Measurements from ENCODE around the gene VPS41. TPM values are rescaled to one million over a fixed set of nuclear protein-coding genes. Genes with fewer than 3 reads are reported as not detected.

The VPS41 gene
- total RNA-seq, 1 donor from 2014 or later: 66.0 TPM

DNA sequence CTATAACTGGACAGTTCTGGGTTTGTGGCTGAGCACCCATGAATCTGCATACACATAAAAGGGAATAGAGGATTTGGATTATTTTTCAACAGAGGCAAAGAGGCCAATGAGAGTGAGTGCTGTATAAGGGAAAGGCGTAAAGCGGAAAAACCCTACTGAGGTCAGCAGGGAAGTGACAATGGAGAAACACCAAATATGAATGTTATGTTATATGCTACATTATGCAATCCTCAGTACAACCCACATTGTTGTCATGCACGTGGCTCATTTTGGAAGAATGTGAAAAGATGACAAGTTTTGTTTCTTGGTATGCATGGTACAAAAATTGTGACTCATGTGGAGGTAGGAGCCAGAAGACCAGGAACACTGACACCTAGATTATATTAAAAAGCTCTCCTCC is 164.2 kb downstream of the VPS41 start:
- intact Hi-C loops (cut with micrococcal nuclease): no loop called here

DNA sequence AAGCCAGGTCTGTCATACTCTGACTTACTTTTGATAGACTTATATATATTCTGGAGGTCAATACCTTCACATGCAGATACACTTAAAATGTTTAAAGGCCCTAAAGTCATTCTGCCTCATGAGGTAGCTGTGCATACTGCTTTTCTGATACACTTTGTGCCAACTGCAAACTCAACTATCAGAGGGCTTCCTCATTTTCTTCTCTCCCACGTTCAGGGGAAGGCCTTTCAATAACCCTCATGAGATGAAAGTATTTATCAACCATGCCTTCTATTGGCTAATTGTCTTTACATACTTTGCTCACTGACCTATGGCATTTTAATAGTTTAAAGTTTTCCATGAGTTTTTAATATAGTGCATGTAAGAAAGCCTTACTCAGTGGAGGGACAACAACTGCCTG is 165.1 kb downstream of the VPS41 start:
- intact Hi-C loops (cut with micrococcal nuclease): no loop called here

DNA sequence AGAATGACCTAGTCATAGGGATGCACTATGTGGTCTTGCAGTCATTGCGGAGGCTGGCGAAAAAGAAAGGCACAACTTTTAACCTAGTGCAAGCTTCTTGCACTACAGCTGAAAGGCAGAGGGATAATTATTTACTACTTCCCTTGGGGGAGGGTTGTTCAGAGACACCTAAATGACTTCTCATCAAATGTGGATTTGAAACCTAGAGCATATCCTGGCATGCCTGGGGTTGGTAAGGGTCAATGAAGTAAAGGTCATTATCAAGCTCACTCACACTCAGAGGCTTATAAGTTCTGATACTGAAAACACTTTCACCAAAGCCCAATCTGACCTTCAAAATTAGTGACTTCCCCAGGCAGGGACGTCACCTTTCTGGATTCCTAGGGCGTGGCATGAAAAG is 168.9 kb downstream of the VPS41 start:
- intact Hi-C loops (cut with micrococcal nuclease): no loop called here

DNA sequence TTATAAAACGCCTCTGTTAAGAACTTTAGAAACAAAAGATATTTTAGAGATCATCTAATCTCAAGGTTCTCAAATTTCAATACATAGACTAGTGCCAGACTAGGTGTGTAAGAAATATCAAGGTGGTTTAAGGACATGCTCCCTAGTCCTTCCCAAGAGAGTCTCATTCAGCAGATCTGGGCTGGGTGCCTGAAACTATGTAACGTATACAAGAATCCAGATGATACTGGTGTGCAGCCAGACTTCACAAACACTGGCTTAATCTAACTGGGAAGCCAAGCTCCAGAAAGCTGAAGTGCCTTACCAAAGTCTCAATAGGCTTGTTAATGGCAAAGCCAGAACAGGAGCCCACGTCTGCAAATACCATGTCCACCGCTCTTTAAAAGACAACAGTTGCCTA is 172.9 kb downstream of the VPS41 start:
- intact Hi-C loops (cut with micrococcal nuclease): no loop called here

DNA sequence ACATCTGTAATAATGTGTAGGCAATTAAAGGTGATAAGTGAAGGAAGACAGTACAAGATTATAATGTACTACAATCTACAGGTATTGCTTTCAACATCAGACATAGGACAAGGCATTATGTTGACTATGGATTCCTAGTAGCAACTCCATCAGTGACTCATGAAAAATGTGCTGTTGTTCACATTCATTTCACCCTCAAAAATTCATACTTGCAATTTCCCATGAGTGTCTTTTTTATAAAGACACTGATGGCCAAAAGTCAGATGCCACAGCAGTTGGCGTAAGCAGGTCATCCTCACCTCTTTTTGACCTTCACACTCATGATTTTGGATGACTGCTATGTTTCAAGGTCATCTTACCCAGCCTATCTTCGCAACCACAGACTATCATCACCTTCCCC is 177.8 kb downstream of the VPS41 start:
- intact Hi-C loops (cut with micrococcal nuclease): no loop called here

DNA sequence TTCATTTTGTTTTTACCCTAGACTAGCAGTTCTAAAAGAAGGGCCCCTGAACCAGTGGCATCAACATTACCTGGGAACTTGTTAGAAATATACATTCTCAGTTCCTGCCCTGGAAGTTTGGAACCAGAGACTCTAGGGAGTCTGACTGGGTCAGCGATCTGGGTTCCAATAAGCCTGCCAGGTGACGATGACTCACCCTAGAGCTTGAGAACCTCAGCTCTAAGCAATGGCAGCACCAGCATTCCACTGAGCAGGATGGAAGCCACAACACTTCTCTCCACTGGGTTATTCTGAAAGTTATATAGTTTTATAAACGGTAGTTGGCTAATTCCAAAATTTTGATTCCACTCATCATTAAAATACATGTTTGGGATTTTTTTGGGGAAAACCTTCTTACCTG is 180.8 kb downstream of the VPS41 start:
- intact Hi-C loops (cut with micrococcal nuclease): no loop called here

DNA sequence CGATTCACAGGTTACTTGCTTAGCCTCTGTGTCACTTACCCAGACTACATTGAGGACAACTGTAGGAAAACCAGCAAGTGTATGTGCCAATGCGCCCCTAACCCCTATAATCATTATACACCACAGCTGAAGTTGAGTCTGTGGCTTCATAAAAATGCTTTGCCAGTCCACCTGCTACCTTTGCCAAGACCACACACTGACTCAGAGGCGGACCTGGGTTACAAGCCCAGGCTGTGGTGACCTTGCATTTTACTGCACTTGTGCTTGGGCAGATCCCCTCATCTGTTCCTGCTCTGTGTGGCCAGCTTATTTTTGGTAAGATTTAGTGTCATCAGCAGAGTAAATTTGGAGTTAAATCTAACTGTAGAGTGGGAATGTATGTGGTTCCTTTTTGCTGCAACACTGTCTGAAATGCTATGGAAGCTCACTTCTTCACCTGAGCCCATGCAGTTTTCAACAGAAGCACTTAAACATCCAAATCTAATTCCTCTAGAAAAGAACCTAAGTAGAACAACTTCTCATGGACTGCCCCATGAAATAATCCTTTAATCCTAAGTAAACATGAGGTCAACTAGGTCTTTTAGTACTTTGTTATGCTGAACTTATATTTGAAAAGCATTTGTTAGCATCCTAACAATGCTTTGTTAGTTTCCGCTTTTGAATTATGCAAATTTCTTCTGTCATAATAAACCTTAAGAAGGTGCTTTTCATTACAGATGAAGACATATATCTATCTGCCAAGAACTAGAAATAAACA is 181.6 kb downstream of the VPS41 start:
- intact Hi-C loops (cut with micrococcal nuclease): no loop called here

DNA sequence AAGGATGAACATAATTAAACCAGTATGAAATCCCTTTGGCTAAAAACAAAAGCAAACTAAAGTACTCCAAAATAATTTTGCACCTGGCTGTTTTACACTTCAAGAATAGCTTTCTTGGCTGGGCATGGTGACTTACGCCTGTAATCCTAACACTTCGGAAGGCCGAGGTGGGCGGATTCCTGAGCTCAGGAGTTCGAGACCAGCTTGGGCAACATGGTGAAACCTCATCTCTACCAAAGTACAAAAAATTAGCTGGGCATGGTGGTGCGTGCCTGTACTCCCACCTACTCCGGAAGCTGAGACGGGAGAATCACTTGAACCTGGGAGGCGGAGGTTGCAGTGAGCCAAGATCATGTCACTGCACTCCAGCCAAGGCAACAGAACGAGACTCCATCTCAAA is 185.7 kb downstream of the VPS41 start:
- intact Hi-C loops (cut with micrococcal nuclease): no loop called here

DNA sequence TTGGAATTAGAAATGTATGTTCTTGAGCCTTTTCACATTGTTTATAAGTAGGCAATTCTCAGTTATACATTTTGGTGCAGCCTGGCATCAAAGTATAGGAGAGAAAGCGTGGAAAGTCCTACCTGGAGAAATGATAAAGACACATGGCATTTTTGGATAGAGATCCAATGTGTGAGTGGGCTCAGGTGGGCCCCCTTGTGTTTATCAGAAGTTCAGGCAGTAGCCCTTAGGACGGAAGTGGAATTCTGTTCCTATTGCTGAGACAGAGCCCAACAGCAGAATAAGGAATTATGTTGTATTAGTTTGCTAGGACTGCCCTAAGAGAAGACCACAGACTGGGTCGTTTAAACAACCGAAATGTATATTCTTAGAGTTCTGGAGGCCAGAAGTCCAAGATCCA is 192.6 kb downstream of the VPS41 start:
- intact Hi-C loops (cut with micrococcal nuclease): no loop called here

DNA sequence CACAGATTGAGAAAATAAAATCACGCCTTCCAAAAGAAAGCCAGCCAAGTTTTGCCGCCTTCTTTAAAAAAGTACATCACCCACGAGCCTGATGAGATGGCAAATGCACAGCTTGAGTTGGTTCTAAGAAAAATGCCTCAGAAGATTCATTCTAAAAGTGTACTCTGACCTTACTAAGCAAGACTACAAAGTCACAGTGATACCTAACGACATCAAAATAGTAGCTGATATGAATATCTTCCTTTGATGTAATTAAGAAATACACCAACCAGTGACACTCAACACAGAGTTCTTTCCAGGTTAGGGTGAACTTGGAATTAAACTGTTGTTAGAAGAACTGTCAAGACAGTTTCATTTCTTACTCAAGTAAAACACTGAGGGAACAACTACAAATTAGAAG is 199.9 kb downstream of the VPS41 start:
- intact Hi-C loops (cut with micrococcal nuclease): no loop called here

DNA sequence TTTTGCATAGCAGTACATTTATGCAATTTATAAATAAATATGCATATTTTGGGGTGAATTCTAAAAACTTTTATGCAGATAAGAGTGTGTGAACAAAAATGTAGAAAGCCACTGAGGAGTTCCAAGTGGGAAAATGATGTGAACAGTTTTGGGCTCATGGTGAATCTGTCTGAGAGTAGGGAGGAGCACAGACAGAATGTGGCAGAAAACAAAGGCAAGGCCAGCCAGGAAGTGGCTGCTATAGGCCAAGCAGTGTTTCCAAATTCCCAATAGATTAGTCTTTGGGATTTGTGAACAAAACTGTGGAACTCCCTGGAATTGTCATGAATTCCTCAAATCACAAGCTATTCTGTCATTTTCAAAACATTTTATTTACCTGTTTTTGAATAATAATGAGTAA is 204.2 kb downstream of the VPS41 start:
- intact Hi-C loops (cut with micrococcal nuclease): no loop called here

DNA sequence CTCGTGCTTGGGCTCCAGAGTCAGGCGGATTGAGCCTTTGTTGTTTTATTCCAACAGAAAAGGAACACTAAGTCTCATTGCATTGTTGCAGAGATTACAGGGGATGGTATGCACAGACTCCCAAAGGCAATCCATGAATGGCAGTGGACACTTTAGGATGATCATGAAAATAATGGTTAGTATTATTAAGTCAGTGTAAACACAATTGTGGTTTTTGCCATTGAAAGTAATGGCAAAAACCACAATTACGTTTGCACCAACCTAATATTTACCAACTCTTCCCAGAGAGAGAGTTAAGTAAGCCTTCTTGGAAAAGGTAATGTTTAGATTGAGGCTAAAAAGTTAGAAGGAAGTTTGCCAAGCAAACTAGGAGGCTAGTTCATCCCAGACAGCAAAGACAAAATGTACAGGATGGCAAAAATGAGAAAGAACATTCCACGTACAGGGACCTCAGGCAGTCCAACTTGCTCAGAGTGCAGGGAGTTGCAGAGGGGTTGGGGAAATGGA is 204.9 kb downstream of the VPS41 start:
- intact Hi-C loops (cut with micrococcal nuclease): no loop called here

DNA sequence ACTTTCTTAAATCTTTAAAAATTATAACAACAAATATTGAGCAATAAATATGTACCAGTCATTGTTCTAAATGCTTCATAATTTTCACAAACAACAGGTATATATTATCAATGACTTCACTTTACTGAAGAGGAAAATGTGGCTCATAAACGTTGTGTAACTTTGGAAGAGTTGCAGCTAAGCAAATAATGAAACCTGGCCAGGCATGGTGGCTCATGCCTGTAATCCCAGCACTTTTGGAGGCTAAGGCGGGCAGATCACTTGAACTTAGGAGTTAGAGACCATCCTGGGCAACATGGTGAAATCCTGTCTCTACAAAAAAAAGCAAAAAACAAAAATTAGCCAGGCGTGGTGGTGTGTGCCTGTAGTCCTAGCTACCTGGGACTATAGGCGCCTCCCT is 205.9 kb downstream of the VPS41 start:
- intact Hi-C loops (cut with micrococcal nuclease): no loop called here

DNA sequence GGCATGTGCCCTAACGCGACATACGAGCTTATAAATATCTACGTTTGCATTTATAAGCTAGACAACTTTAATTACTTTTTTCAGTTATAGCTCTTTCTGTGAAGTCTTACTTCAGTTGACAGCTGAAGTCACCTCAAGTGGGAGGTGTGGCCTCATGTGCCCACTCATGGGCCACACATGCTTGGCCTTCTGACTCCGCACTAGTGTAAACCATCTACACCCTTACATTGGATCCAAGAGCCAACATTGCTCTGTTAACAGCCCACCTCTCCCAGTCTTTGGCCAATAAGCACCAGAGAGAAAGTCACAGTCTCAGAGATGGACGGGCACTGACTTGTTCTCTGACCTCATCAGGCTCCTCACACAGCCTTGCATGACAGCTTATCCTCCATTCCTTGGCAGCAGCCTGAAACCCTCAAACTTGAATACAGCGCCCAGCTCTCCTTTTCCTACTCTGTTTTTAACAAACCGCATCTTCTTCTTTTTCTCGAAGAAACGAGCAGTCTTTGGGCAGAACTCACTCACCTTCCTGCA is 206.9 kb downstream of the VPS41 start:
- intact Hi-C loops (cut with micrococcal nuclease): no loop called here

DNA sequence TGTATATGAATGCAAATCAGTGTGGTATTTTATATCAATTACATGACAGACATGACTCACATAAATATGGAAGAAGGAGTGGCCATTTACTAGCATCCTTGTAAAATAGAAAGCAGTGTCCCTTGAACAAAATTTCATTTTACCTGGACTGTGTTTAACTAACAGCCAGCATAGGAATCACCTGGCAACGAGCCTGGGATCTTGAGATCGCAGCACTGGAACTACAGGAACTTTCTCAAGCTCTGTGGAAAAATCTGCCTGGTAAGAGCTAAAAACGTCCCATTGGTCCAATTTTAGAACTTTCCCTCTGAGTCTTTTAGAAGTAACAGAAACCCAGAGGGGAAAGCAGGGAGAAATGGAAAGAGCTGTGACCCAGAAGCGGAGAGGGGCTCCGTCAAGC is 208.9 kb downstream of the VPS41 start:
- intact Hi-C loops (cut with micrococcal nuclease): no loop called here

DNA sequence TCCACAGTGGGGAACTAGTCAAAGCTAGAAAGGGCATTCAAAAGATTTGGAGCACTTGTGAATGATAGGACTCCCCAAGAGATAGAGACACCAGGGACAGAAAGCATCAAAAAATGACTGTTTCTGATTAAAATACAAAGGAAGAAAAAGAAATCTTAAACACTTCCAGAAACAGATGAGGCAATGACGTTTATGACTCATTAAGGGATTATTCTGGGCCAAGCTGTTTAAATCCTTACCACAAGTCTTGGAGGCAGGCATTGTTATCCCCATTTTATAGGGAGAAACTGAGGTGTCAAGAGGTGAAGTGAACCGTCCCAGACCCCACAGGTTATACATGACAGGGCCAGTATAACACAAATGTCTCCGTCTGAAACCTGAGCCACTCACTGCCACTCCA is 209.5 kb downstream of the VPS41 start:
- intact Hi-C loops (cut with micrococcal nuclease): no loop called here

DNA sequence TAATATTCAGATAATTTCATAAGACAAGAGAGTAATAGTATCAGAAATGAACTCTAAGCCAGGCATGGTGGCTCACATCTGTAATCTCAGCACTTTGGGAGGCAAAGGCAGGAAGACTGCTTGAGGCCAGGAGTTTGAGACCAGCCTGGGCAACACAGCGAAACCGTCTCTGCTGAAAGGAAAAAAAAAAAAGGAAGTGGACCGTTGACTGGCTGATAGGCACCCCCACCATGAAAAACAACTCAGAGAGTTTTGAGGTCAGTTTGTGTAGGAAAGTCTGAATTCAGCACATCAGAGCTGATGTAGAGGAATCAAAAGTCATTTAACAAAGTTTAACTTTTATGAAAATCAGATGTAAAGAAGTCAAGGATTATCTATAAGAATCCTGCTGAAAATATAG is 214.7 kb downstream of the VPS41 start:
- intact Hi-C loops (cut with micrococcal nuclease): no loop called here

DNA sequence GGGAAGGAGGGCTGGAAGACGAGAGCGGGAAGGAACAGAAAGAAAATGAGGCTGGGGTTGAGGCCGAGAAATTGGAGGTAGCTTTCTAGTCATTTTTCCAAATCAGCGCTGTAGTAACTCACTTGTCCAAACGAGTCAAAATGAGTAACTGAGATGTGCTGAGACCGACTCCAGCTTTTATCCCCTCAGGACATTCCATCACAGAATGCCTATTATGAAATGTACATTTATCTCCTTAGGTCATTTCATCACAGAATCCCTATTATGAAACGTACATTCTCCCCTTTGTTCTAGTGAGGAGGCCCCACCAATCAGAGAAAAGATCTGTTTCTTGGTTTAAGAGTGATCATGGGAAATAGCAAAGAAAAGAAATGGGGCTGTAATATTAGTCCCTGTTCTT is 222.1 kb downstream of the VPS41 start:
- intact Hi-C loops (cut with micrococcal nuclease): no loop called here

DNA sequence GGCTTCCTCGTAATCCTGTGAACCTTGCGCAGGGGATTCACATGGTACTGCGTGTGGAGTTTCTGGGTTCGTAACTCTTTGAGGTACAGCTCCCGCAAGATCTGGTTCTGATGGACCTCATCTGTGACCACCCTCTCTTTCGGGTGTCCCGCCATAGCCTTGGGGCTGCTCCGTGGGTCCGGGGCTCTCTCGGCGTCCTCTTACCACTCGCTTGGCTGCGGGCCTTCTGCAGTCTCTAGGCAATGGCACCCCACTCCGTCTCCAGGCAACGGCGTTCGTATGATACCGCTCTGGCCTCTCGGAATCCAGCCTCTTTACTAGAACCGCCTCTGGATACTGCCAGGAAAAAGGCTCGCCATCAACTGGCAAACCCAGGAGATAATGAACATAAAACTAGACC is 223.1 kb downstream of the VPS41 start:
- intact Hi-C loops (cut with micrococcal nuclease): no loop called here

DNA sequence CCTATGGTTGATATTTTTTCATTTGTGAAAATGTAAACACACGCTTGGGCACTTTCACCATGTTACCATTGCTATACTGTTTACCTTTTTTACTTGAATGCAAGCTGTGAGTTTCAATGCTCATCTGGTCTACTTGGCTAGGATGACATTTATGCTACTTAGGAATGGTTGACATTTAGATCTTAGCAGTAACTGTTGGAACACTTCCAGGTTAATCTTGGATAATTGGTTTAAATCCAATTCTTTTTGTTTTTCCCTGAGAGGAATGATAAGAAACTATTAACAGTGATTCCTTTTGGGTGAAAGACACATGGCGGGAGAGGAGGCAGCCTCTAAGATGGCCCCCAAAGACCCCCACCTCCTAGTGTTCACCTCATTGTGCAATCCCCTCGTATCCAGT is 226.4 kb downstream of the VPS41 start:
- intact Hi-C loops (cut with micrococcal nuclease): no loop called here

DNA sequence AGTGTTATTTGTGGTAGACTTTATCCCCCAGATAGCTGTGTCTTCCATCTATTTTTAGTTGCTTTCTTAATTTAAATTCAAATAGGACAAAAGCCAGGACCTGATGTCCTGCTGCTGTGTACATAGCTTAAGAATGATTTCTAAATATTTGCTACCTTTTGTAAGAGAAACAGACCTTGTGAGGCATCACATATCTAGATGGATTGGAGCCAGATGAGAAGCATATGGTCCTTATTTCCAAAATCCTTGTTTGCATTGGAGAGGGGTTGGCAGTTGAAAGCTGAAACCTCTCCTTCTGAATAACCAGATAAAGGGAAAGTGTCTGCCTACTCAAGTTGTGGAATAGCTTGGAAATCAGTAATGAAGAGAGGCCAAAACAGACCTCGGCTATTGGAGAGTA is 227.1 kb downstream of the VPS41 start:
- intact Hi-C loops (cut with micrococcal nuclease): no loop called here

DNA sequence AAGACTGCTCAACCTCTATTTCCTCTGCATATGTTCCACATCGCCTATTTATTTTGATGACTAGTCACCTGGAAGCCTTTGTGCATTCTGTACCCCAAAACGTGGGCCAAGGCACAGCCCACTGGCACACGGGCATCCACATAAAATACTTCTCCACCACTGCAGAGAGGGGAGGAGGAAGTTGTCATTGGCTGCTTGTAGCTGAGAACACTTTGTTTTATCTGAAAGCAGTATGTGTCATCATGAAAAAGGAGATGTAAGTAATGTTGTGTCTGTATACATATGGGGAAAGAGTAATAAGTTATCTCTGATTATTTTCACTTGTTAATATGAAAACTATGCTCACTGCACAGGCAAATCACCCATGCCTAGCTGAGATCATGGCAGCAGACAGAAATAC is 229.6 kb downstream of the VPS41 start:
- intact Hi-C loops (cut with micrococcal nuclease): no loop called here

DNA sequence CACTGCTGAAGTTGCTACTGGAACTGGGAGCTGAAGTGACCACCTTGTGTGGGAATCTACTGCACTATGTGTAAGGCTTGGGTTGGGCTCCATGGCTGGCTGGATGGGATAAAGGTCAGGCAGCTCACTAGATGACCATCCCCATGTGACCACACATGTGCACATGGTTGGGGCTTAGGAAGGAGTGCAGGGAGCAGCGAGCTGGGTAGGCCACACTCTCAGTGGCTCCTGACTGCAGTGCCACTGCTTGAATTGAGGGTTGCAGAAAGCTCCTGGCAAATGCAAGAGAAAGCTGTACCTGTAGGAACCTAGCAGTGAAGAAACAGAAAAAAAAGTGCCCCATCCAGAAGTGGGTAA is 230.3 kb downstream of the VPS41 start:
- intact Hi-C loops (cut with micrococcal nuclease): no loop called here

All from T-helper 1 cell treated with Interleukin-12 subunit alpha and Interleukin-12 subunit beta and Interleukin-4 antibody, amounts not matched to agents 30 ng/mL and 1 ng/mL, for 36 hours (primary cell).